GM18505 (cell line): Measurements from ENCODE around the gene WNT7A.

ENCODE experiments used
- ATAC-seq: cut with Tn5 transposase; IDR thresholded peaks from one replicate; pipeline ENCODE4 v1.9.1; 2021; ENCODE audit not compliant: unreplicated experiment
- POLR2A ChIP-seq: IDR thresholded peaks from 4 replicates; pipeline ENCODE4 v1.6.1; 2011; ENCODE audit warnings: borderline replicate concordance; ENCODE audit not compliant: insufficient read depth, insufficient read length; ENCODE audit errors: extremely low read depth

WNT7A gene

DNA sequence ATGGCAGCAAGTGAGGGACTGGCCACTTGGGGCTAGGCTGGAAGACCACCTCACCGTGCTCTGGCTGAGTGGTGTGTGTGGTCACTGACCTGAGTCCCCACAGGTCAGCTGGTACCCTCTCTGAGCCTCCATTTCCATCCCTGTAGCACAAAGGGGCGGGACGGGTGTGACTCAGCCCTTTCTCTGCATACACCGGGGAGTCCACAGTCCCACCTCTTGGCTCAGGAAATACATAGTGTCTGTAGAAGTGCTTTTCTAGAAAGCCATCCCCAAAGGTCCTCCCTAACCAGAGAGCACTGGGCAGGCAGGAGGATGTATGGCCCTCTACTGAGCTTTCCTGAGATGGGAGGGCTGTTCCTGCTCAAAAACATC lies 27.2 kb downstream of the WNT7A start:
- no peak for TF ChIP-seq POLR2A
- no peak for ATAC-seq

DNA sequence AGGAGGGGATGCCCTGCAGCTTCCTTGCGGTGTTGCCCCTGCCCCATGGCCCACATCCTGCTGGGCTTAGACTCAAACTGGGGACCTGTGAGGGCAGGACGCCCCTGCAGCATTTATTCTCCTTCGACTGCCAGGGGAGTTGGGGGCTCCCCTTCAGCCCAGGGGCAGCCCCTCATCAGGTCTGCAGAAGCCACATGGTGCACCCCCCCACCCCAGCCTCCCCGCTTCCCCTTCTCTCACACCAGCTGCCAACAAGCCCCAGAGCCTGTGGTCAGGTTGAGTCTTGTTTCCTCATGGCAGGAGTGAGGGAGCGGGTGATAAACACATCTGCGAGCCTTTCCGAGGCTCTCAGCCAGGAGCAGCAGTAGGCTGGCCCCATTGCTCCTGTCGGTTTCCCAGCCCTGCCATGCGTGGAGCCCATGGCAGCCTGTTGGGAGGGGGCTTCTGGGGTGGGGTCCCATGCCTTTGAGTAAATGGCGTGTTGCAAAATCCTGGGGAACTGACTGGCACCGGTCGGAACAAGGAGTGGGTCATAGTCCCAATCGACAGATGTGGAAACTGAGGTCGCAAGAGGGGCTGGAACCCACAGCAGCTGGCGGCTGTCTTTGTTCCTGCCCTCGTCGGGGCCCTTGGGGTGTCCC lies 27.8 kb downstream of the WNT7A start:
- no peak for TF ChIP-seq POLR2A
- ATAC-seq: no peak

DNA sequence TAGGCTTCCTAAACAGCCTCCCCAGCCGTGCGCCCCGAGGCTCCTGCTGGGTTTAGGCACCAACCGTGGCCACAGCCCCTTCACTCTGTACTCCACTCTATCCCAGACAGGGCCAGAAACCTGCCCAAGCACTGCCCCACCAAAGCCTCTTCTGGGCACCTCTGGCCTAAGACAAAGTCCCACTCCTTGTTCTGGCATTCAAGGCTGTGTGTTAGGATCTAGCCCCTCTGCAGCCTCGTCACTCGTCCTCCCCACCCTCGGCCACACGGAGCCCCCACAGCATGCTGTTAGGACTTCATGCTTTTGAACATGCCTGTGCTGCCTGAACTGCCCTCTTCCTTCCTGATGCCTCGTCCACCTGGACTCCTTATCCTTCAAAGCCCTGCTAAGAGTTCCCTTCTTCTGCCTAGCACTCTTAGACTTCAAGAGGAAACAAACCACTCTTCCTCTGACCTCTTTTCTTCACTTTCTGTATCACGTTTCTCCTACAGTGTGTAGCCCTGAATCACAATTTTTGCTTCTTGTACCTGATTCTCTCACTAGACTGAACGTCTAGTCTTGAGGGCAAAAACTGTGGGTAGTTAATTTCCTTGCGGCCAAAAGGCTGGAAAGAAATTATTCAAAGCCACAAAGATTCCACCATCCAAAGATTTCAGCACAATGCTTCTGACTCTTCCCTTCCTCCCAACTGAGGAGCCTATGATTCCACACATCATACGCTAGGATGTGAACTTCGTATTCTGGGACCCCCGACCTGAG lies 28.6 kb downstream of the WNT7A start:
- no peak for ATAC-seq
- no peak for TF ChIP-seq POLR2A

DNA sequence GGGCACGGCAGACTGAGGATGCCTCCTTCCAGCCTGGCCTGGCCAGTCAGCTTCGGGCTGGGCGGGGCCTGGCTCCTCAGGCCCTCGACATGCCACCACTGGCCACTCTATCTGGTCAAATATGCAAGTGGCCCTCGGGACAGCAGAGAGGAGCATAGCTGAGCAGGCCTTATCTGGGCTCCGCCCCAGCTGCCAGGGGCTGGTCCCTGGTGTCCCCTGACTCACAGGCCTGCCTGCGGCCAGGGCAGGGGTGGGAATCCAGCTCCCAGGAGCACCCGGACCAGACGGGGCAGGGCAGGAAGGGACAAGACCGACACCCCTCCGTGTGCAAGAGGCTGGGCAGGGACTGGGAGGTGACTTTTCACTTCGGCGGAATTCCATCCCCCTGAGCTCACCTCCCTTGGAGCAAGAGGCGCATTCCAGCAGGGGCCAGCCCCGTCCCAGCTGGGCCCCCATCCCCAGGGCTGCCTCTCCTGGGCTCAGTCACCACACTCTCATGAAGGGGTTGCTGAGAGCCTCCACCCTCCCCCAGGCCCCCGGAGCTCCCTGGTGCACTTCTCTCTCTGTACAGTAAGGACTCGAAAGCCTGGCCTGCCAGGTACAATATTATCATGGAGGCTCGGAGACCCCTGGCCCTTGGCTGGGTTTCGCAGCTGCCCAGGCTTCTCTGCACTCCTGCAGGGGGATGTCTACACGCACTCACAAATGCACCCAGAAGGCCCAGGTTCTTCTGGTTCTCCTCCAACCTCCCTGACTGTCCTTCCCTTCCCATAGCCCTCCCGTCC lies 29.5 kb downstream of the WNT7A start:
- no peak for TF ChIP-seq POLR2A
- ATAC-seq: no peak

DNA sequence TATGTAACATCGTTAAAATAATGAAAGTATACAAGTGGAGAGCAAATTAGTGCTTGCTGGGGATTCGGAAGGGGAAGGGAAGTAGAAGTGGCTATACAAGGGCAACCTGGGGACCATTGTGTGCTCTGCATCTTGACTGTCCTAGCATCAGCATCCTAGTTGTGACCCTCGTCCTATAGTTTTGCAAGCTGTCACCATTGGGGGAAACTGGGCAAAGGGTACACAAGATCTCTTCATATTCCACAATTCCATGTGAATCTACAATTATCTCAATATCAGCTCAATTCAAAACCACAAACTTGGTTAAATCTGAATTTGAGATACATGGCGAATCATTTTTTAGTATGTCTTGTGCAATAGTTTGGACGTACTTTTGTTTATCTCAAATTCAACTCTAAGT lies 30.9 kb downstream of the WNT7A start:
- ATAC-seq: no peak

DNA sequence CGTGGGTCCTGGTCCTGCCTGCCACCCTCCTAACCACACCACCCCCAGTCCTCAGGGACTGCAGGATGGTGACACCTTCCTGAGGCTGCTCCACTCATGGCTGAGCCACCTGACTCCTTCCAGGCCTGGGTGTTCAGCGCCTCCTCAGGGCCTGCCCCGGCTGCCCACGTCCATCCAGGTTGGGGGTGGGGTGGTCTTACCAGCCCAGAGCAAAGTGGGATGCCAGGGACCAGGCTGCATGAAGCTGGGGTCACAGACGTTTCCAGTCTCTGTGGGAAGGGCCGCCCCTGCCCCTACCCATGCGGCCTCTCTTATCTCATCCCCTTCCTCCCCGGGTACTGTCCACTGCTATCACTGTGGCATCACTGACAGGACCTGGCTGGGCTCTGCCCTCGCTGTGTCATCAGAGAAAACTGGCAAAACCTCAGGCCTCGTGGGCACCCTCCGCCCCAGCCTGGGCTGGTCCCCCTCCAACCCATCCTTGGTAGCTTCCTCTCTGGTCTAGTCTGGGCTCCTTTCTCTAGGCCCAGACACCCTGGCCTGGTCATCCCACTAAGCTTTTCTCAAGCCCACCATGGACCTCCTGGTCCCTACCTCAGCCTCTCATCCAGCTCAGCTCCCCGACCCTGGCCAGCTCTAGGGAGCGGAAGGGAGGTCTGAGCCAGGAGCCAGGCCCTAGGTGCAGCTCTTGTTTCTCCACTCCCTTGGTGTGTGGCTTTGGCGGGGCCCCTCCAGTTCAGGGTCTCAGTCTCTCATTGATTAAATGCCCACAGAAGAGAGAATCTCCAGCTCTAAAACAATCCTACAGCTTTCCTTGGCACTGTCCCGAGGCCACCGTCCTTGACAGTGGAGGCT lies 32.9 kb downstream of the WNT7A start:
- ATAC-seq: no peak
- TF ChIP-seq POLR2A: no peak

More for the DNA sequence above, 30.9 kb downstream of the WNT7A start:
- TF ChIP-seq POLR2A: no peak

DNA sequence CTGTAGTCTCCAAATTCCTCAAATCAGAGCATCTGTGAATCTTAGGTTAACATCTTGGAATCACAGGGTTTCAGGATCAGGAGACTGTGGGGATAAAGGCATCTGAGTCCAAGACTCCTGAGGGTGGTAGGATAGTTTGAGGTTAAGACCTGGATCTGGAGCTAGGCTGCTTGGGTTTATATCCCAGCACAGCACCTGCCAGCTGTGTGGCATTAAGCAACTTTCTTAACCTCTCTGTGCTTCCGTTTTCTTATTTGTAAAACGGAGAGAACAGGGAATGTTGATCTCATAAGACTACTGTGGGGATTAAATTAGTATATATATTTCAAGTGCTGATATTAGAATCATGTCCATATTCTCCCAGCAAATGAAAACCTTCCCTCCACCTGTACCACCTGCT lies 33.6 kb downstream of the WNT7A start:
- no peak for TF ChIP-seq POLR2A
- no peak for ATAC-seq

DNA sequence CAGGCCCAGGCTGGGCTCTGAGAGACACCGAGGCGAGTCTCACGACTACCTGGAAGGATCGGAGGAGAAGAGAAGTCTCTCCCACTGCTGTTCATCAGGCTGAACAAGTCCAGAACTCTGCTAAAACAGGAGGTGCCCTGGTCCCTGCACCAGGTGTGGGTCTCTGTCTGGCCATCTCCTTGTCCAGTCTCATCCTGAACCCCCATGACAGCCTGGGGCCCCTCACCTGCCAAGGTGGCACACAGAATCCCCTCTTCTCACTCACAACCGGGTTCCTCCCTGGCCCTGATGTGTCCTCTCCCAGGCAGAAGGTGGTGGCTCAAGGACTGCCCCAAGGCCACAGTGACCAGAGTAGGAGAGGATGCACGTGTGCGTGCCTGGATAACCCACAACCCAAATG lies 34.1 kb downstream of the WNT7A start:
- no peak for TF ChIP-seq POLR2A
- ATAC-seq: no peak

DNA sequence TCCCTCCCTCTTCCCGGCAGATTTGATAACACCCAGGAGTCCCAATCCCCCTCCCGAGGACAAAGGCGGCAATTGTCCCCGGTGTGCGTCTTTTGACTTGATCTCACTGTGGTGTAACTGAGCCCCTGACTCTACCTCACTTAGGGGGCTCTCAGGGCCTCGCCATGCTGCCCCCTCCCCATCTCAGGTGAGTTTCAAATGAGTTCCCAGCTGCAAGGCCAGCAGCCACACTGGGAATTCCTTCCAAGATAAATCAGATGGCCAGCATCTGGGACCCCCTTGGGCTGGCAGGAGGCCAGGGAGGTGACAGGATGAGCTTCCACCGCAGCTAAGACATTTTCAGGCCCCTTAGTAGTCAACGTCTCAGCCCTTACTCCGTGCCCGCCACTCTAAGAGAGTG lies 35.0 kb downstream of the WNT7A start:
- no peak for ATAC-seq
- TF ChIP-seq POLR2A: no peak

DNA sequence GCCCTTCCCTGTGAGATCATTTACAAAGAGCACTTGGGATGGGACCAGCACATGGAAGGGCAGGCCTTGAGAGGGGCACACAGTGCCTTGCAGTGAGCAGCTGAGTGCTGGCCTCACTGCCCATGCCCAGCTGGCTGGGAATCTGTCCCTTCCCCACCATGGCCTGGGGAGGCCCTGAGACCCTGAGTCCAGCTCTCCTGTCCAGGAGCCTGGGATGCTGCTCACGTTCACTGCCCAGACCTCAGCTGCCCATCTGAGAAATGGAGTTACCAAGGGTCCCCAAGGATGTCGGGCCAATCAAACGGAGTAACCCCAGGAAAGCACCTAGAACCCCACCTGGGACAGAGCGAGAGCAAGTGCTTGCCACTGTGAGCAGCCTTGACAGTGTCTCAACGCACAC lies 35.6 kb downstream of the WNT7A start:
- no peak for ATAC-seq
- TF ChIP-seq POLR2A: no peak

DNA sequence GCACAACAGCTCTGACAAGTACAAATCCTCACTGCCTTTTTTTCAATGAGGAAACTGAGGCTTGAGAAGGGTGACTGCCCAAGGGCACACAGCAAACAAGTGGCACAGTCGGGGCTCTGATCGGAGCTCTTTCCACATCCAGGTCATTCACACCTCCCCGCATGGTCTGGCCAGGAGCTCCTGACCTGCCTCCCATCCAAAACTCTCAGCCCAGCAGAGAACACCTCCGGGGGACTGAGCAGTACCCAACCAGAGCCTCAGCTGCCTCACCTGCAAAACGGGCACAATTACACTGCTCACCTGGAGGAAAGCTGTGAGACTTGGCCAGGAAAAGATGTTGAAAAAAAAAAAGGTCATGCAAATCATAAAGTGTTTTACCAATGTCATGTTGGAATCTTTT lies 36.5 kb downstream of the WNT7A start:
- TF ChIP-seq POLR2A: no peak
- ATAC-seq: no peak

DNA sequence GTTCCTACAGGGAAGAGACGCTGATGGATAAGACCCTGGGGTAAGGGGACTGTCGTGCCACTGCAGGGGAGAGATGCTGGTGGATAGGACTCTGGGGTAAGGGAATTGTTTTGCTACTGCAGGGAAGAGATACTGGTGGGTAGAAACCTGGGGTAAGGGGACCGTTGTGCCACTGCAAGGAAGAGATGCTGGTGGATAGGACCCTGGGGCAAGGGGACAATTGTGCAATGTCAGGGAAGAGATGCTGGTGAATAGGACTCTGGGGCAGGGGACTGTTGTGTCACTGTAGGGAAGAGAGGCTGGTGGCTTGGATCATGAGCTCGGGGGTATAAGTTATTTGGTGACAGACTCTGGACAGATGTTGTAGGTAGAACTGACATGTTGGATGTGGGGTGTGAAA lies 37.6 kb downstream of the WNT7A start:
- no peak for ATAC-seq
- TF ChIP-seq POLR2A: no peak

DNA sequence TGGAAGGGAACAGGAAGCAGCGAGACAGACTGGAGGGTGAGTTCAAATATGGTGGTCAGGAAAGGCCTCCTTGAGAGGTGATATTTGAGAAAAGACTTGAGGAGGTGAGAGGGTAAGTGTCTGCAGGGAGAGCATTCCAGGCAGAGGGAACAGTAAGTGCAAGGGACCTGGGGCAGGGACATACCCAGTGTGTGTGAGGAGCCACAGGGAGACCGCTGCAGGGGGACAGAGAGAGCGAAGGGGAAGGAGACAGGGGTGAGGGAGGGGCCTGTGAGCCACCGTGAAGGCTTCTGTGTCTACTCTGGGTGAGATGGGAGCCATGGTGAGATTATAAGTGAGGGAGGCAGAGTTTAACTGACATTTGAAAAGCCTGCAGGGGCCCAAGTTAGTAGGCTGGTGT lies 38.0 kb downstream of the WNT7A start:
- TF ChIP-seq POLR2A: no peak
- ATAC-seq: no peak
